ENCODE measurements around the gene UGGT2. TPM values are rescaled to one million over a fixed set of nuclear protein-coding genes. Genes with fewer than 3 reads are reported as not detected.
"Not testable (repeated sequence)": the region's sequence is repeated elsewhere in the genome, so short reads cannot be mapped to it uniquely, and the experiment has no call there.

UGGT2 gene
- total and polyA plus RNA-seq, 4 donors: 25.4 to 74.7 (median 41.1) TPM

- WGBS (ENCODE audit: insufficient coverage): 96% methylated on average over 3 of the region's 4 CpGs
- no peak overlapping the region for H3K4me3 ChIP-seq (ENCODE audit: low read depth, low read length)
- no peaks in the 10 kb centered on the region for H3K4me1 ChIP-seq (ENCODE audit: control insufficient read depth, insufficient read depth, low read length)
- H3K36me3 ChIP-seq (ENCODE audit: control insufficient read depth, insufficient read depth, low read length): no peaks in the 10 kb centered on the region
- DNase-seq (ENCODE audit: low read depth in 4 of 6, low spot score in 6 of 6): peak in 1 of 6 donors; percentile 39
- no peak overlapping the region for H3K27ac ChIP-seq (ENCODE audit: low read depth, low read length)
- no peaks in the 10 kb centered on the region for H3K27me3 ChIP-seq (ENCODE audit: control insufficient read depth, insufficient read depth, low read length)
- peaks cover 2% of the 10 kb centered on the region for H3K9me3 ChIP-seq (ENCODE audit: control insufficient read depth, insufficient read depth, low read length)
Measured at GRCh38 chr13:96002322-96003131, 50.7 kb downstream of the UGGT2 start.

GRCh38 chr13:96000069-96000468 is 53.1 kb downstream of the UGGT2 start:
- Histone ChIP-seq H3K27ac (ENCODE audit: low read depth, low read length) (no peak overlapping the region), H3K27me3 (ENCODE audit: control insufficient read depth, insufficient read depth, low read length) (no peaks in the 10 kb centered on the region), H3K36me3 (ENCODE audit: control insufficient read depth, insufficient read depth, low read length) (no peaks in the 10 kb centered on the region), H3K9me3 (ENCODE audit: control insufficient read depth, insufficient read depth, low read length) (no peaks in the 10 kb centered on the region), H3K4me3 (ENCODE audit: low read depth, low read length) (no peak overlapping the region), H3K4me1 (ENCODE audit: control insufficient read depth, insufficient read depth, low read length) (no peaks in the 10 kb centered on the region)
- DNase-seq (ENCODE audit: low read depth in 4 of 6, low spot score in 6 of 6): no peak

GRCh38 chr13:95987841-95988240 is 65.4 kb downstream of the UGGT2 start:
- no peak for DNase-seq (ENCODE audit: low read depth in 4 of 6, low spot score in 6 of 6)
- Histone ChIP-seq H3K4me3 (ENCODE audit: low read depth, low read length) (no peak overlapping the region), H3K36me3 (ENCODE audit: control insufficient read depth, insufficient read depth, low read length) (no peaks in the 10 kb centered on the region), H3K27me3 (ENCODE audit: control insufficient read depth, insufficient read depth, low read length) (no peaks in the 10 kb centered on the region), H3K4me1 (ENCODE audit: control insufficient read depth, insufficient read depth, low read length) (no peaks in the 10 kb centered on the region), H3K9me3 (ENCODE audit: control insufficient read depth, insufficient read depth, low read length) (no peaks in the 10 kb centered on the region), H3K27ac (ENCODE audit: low read depth, low read length) (no peak overlapping the region)
- WGBS (ENCODE audit: insufficient coverage): no CpG with 5 or more reads among the region's 5 CpGs

- Histone ChIP-seq H3K4me3 (ENCODE audit: low read depth, low read length) (no peak overlapping the region), H3K27ac (ENCODE audit: low read depth, low read length) (no peak overlapping the region), H3K27me3 (ENCODE audit: control insufficient read depth, insufficient read depth, low read length) (no peaks in the 10 kb centered on the region), H3K4me1 (ENCODE audit: control insufficient read depth, insufficient read depth, low read length) (no peaks in the 10 kb centered on the region), H3K36me3 (ENCODE audit: control insufficient read depth, insufficient read depth, low read length) (no peaks in the 10 kb centered on the region), H3K9me3 (ENCODE audit: control insufficient read depth, insufficient read depth, low read length) (peaks cover 2% of the 10 kb centered on the region)
- 100% methylated on average over 1 of the region's 4 CpGs for WGBS (ENCODE audit: insufficient coverage)
- no peak for DNase-seq (ENCODE audit: low read depth in 4 of 6, low spot score in 6 of 6)
Measured at GRCh38 chr13:95982144-95982543, 71.1 kb downstream of the UGGT2 start.

GRCh38 chr13:95972651-95973050 is 80.5 kb downstream of the UGGT2 start:
- DNase-seq (ENCODE audit: low read depth in 4 of 6, low spot score in 6 of 6); H3K4me3 ChIP-seq (ENCODE audit: low read depth, low read length); H3K36me3 ChIP-seq (ENCODE audit: control insufficient read depth, insufficient read depth, low read length); H3K27me3 ChIP-seq (ENCODE audit: control insufficient read depth, insufficient read depth, low read length); H3K9me3 ChIP-seq (ENCODE audit: control insufficient read depth, insufficient read depth, low read length); H3K4me1 ChIP-seq (ENCODE audit: control insufficient read depth, insufficient read depth, low read length); H3K27ac ChIP-seq (ENCODE audit: low read depth, low read length): not testable (repeated sequence)
- no CpG with 5 or more reads among the region's 6 CpGs for WGBS (ENCODE audit: insufficient coverage)

GRCh38 chr13:95970878-95971277 is 82.3 kb downstream of the UGGT2 start:
- Histone ChIP-seq H3K4me3 (ENCODE audit: low read depth, low read length) (no peak overlapping the region), H3K36me3 (ENCODE audit: control insufficient read depth, insufficient read depth, low read length) (no peaks in the 10 kb centered on the region), H3K27me3 (ENCODE audit: control insufficient read depth, insufficient read depth, low read length) (no peaks in the 10 kb centered on the region), H3K4me1 (ENCODE audit: control insufficient read depth, insufficient read depth, low read length) (no peaks in the 10 kb centered on the region), H3K27ac (ENCODE audit: low read depth, low read length) (no peak overlapping the region), H3K9me3 (ENCODE audit: control insufficient read depth, insufficient read depth, low read length) (no peaks in the 10 kb centered on the region)
- WGBS (ENCODE audit: insufficient coverage): no CpG with 5 or more reads among the region's 2 CpGs
- no peak for DNase-seq (ENCODE audit: low read depth in 4 of 6, low spot score in 6 of 6)

- no peaks in the 10 kb centered on the region for H3K9me3 ChIP-seq (ENCODE audit: control insufficient read depth, insufficient read depth, low read length)
- H3K27me3 ChIP-seq (ENCODE audit: control insufficient read depth, insufficient read depth, low read length): no peaks in the 10 kb centered on the region
- H3K27ac ChIP-seq (ENCODE audit: low read depth, low read length): no peak overlapping the region
- no peak overlapping the region for H3K4me3 ChIP-seq (ENCODE audit: low read depth, low read length)
- no peak for DNase-seq (ENCODE audit: low read depth in 4 of 6, low spot score in 6 of 6)
- H3K36me3 ChIP-seq (ENCODE audit: control insufficient read depth, insufficient read depth, low read length): no peaks in the 10 kb centered on the region
- no peaks in the 10 kb centered on the region for H3K4me1 ChIP-seq (ENCODE audit: control insufficient read depth, insufficient read depth, low read length)
- WGBS (ENCODE audit: insufficient coverage): 94% methylated on average over 2 of the region's 2 CpGs
Measured at GRCh38 chr13:95968906-95969305, 84.3 kb downstream of the UGGT2 start.

GRCh38 chr13:95957331-95957730 is 95.9 kb downstream of the UGGT2 start:
- Histone ChIP-seq H3K36me3 (ENCODE audit: control insufficient read depth, insufficient read depth, low read length) (peaks cover 3% of the 10 kb centered on the region), H3K4me1 (ENCODE audit: control insufficient read depth, insufficient read depth, low read length) (no peaks in the 10 kb centered on the region), H3K27ac (ENCODE audit: low read depth, low read length) (no peak overlapping the region), H3K9me3 (ENCODE audit: control insufficient read depth, insufficient read depth, low read length) (peaks cover 7% of the 10 kb centered on the region), H3K27me3 (ENCODE audit: control insufficient read depth, insufficient read depth, low read length) (no peaks in the 10 kb centered on the region), H3K4me3 (ENCODE audit: low read depth, low read length) (no peak overlapping the region)
- 50% methylated on average over 1 of the region's 2 CpGs for WGBS (ENCODE audit: insufficient coverage)
- DNase-seq (ENCODE audit: low read depth in 4 of 6, low spot score in 6 of 6): no peak

- Histone ChIP-seq H3K9me3 (ENCODE audit: control insufficient read depth, insufficient read depth, low read length) (peaks cover 7% of the 10 kb centered on the region), H3K27me3 (ENCODE audit: control insufficient read depth, insufficient read depth, low read length) (no peaks in the 10 kb centered on the region), H3K4me3 (ENCODE audit: low read depth, low read length) (no peak overlapping the region), H3K36me3 (ENCODE audit: control insufficient read depth, insufficient read depth, low read length) (peaks cover 3% of the 10 kb centered on the region), H3K4me1 (ENCODE audit: control insufficient read depth, insufficient read depth, low read length) (no peaks in the 10 kb centered on the region), H3K27ac (ENCODE audit: low read depth, low read length) (no peak overlapping the region)
- no peak for DNase-seq (ENCODE audit: low read depth in 4 of 6, low spot score in 6 of 6)
Measured at GRCh38 chr13:95956589-95957148, 96.5 kb downstream of the UGGT2 start.

GRCh38 chr13:95955719-95956118 is 97.5 kb downstream of the UGGT2 start:
- no peaks in the 10 kb centered on the region for H3K27me3 ChIP-seq (ENCODE audit: control insufficient read depth, insufficient read depth, low read length)
- no peak for DNase-seq (ENCODE audit: low read depth in 4 of 6, low spot score in 6 of 6)
- peaks cover 4% of the 10 kb centered on the region for H3K9me3 ChIP-seq (ENCODE audit: control insufficient read depth, insufficient read depth, low read length)
- H3K4me3 ChIP-seq (ENCODE audit: low read depth, low read length): no peak overlapping the region
- H3K36me3 ChIP-seq (ENCODE audit: control insufficient read depth, insufficient read depth, low read length): peaks cover 3% of the 10 kb centered on the region
- no peak overlapping the region for H3K27ac ChIP-seq (ENCODE audit: low read depth, low read length)
- H3K4me1 ChIP-seq (ENCODE audit: control insufficient read depth, insufficient read depth, low read length): no peaks in the 10 kb centered on the region
- no CpG with 5 or more reads among the region's 3 CpGs for WGBS (ENCODE audit: insufficient coverage)
